ENCODE data around the gene ZBTB20. TPM values are rescaled to one million over a fixed set of nuclear protein-coding genes. Genes with fewer than 3 reads are reported as not detected.

ZBTB20 gene
- total RNA-seq, 4 donors from 2014 or later = 4.1 to 41.8 (median 11.6) TPM

DNA sequence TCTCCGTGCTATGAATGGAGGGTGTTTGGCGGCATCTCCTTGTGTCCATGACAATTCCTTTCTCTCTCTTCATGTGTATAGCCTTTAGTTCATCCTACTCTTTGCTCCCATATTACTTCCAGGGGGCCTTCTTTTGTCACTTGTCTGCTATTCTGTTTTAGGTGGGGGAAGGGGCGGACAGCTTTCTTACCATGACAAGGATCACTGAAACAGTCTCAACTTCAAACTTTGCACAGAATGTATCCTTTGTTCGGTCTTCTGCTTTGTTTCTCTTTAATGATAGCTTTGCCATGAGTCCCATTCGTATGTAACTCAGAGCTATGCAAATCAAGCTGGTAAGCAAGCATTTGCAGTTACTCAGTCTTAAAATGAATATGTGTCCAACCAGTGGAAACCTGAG lies 559.1 kb downstream of the ZBTB20 start:
- no peaks in the 10 kb centered on the region for H3K9me3 ChIP-seq
- no peak overlapping the region for H3K4me3 ChIP-seq
- WGBS, 2 donors = 87 to 89% methylated on average over 5 of the region's 5 CpGs
- H3K4me1 ChIP-seq = peaks cover 0 to 4% (median 0%) of the 10 kb centered on the region in 3 donors
- H3K36me3 ChIP-seq = no peaks in the 10 kb centered on the region
- TF ChIP-seq, protein P1, sequence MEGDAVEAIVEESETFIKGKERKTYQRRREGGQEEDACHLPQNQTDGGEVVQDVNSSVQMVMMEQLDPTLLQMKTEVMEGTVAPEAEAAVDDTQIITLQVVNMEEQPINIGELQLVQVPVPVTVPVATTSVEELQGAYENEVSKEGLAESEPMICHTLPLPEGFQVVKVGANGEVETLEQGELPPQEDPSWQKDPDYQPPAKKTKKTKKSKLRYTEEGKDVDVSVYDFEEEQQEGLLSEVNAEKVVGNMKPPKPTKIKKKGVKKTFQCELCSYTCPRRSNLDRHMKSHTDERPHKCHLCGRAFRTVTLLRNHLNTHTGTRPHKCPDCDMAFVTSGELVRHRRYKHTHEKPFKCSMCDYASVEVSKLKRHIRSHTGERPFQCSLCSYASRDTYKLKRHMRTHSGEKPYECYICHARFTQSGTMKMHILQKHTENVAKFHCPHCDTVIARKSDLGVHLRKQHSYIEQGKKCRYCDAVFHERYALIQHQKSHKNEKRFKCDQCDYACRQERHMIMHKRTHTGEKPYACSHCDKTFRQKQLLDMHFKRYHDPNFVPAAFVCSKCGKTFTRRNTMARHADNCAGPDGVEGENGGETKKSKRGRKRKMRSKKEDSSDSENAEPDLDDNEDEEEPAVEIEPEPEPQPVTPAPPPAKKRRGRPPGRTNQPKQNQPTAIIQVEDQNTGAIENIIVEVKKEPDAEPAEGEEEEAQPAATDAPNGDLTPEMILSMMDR (IDR thresholded peaks at IDR 0.05) = no peak
- no peak for TF ChIP-seq POLR2A (IDR thresholded peaks at IDR 0.05)
- intact Hi-C loops (cut with DNase I) = no loop called here
- no peaks in the 10 kb centered on the region for H3K27me3 ChIP-seq
- no peak overlapping the region for H3K27ac ChIP-seq
- DNase-seq = no peak

DNA sequence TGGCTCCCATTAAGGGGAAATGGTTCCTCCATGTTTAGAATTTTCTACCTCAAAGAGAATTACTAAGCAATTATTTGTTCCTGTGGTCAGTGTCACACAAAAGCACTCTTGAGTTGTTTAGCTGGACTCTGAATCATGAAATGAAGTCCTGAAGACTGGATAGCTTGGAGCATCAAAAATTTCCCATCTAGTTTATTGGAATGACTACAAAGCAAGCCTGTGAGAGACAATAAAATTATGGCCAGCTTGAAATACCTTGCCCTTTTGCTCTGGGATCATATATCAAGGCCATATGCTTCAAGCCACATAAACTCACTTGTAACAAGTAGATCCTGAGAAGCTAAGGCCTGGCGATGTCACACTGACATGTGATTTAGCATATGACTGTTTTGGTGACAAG lies 561.0 kb downstream of the ZBTB20 start:
- H3K4me3 ChIP-seq = no peak overlapping the region
- no peaks in the 10 kb centered on the region for H3K27me3 ChIP-seq
- WGBS, 2 donors = 92 to 100% methylated on average over 1 of the region's 1 CpG
- intact Hi-C loops (cut with DNase I) = no loop called here
- no peaks in the 10 kb centered on the region for H3K9me3 ChIP-seq
- no peak for DNase-seq
- no peak overlapping the region for H3K27ac ChIP-seq
- H3K36me3 ChIP-seq = no peaks in the 10 kb centered on the region
- peaks cover 0 to 4% (median 0%) of the 10 kb centered on the region in 3 donors for H3K4me1 ChIP-seq
- no peak for TF ChIP-seq POLR2A (IDR thresholded peaks at IDR 0.05)
- TF ChIP-seq, protein P1 (IDR thresholded peaks at IDR 0.05) = no peak

DNA sequence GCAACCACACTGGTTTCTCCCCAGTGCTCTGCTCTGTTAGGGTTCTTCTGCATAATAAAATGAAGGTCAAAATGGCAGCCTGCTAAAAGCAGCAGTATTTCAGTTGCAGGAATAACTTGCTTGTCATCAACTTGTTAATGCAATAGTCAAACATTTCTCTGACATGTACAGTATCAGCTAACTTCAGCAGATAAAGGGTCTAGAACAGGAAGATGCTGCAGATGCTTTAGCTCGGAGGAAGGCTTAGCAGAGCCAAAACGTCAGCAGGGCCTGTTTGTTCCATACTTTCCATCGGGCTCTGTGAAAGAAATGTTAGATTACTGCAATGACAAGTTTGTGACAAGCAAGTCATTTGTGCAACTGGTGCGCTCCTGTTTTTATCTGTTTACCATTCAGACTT lies 561.4 kb downstream of the ZBTB20 start:
- no peak for TF ChIP-seq POLR2A (IDR thresholded peaks at IDR 0.05)
- TF ChIP-seq, protein P1 (IDR thresholded peaks at IDR 0.05) = no peak
- 81 to 91% methylated on average over 4 of the region's 4 CpGs for WGBS, 2 donors

DNA sequence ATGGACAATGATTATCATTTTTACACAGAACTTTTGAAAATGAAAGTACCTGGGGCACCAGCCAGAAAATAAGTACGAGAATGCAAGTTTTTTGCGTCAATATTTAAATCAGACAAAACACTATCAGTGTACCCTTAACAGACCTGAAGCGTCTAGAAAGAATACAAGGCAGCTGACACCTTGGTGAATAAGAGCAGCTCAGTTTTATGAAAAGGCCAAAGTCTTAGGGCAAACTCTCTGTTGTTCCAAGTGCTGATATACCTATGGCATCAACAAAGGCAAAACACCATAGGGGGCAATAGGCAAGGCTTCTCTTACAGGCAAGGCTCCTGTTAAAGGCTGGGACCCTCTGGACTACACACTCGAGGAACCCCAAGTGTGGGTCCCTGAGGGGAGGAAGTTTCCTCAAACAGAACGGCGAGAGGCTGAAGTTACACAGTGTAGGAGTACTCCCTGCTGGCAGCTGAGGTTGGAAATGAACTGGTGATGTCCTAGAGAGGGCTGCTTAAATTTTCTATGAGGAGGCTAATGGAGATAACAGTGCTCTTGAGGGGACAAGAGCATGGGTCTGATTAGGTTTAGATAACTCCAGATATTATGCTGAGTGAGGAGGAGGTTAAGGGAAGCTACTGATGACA lies 562.2 kb downstream of the ZBTB20 start:
- no peaks in the 10 kb centered on the region for H3K27me3 ChIP-seq
- intact Hi-C loops (cut with DNase I) = no loop called here
- no peaks in the 10 kb centered on the region for H3K9me3 ChIP-seq
- peaks cover 0 to 4% (median 0%) of the 10 kb centered on the region in 3 donors for H3K4me1 ChIP-seq
- H3K27ac ChIP-seq = peak overlapping the region in 2 of 4 donors; percentile 18 to 42
- no peaks in the 10 kb centered on the region for H3K36me3 ChIP-seq
- DNase-seq = no peak
- peak overlapping the region in 1 of 4 donors; percentile 19 for H3K4me3 ChIP-seq
- TF ChIP-seq POLR2A (IDR thresholded peaks at IDR 0.05) = no peak
- TF ChIP-seq, protein P1 (IDR thresholded peaks at IDR 0.05) = no peak
- WGBS, 2 donors = 73 to 81% methylated on average over 5 to 6 of the region's 6 CpGs

More for the DNA sequence above, 561.4 kb downstream of the ZBTB20 start:
- no peak for DNase-seq
- Histone ChIP-seq H3K4me3 (no peak overlapping the region), H3K4me1 (peaks cover 0 to 4% (median 0%) of the 10 kb centered on the region in 3 donors), H3K27ac (no peak overlapping the region), H3K9me3 (no peaks in the 10 kb centered on the region), H3K27me3 (no peaks in the 10 kb centered on the region), H3K36me3 (no peaks in the 10 kb centered on the region)
- intact Hi-C loops (cut with DNase I) = no loop called here

DNA sequence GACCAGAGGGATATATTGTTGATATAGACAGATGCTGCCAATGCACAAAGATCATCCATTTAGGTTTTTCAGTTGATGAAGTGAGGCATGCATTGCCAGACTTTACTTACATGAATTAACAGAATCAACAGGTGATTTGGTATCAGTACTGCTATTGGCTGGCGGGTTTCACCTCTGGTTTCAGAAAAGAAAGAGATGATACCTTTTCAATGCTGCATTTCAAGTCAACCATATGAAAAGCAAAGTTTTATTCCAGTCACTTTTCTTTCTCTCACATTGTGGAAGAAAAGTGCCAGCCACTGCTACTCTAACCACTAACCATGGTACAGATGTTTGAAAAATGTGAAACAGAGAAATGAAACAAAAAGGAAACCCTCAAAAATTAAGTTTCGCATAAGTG lies 564.2 kb downstream of the ZBTB20 start:
- Histone ChIP-seq H3K4me3 (no peak overlapping the region), H3K27ac (no peak overlapping the region), H3K36me3 (no peaks in the 10 kb centered on the region), H3K9me3 (no peaks in the 10 kb centered on the region), H3K4me1 (peaks cover 0 to 4% (median 0%) of the 10 kb centered on the region in 3 donors), H3K27me3 (no peaks in the 10 kb centered on the region)
- 81% methylated on average over 2 of the region's 2 CpGs for WGBS, 2 donors
- TF ChIP-seq POLR2A (IDR thresholded peaks at IDR 0.05) = no peak
- TF ChIP-seq, protein P1 (IDR thresholded peaks at IDR 0.05) = no peak
- intact Hi-C loops (cut with DNase I) = no loop called here
- no peak for DNase-seq
